BE2C (cell line): ENCODE data around the gene SCARB1.

Experiments used
- DNase-seq: peaks from one replicate; pipeline ENCODE4 v3.0.0-alpha.2; 2020
- H3K27me3 ChIP-seq: fragments of 250-450 bp; sonication (Bioruptor Pico); 2 replicates; pipeline ENCODE4 v1.5.1; 2020; ENCODE audit warnings: mild to moderate bottlenecking
- H3K36me3 ChIP-seq: fragments of 250-450 bp; sonication (Bioruptor Pico); 2 replicates; pipeline ENCODE4 v1.5.1; 2020; ENCODE audit warnings: mild to moderate bottlenecking
- H3K4me1 ChIP-seq: fragments of 250-450 bp; sonication (Bioruptor Pico); 2 replicates; pipeline ENCODE4 v1.5.1; 2020
- H3K4me3 ChIP-seq: 2 replicates; pipeline ENCODE4 v1.5.1; 2011; ENCODE audit warnings: low read depth, low read length
- H3K9me3 ChIP-seq: fragments of 250-450 bp; sonication (Bioruptor Pico); 2 replicates; pipeline ENCODE4 v1.5.1; 2020
- TF ChIP-seq, protein P1 (sequence below): IDR thresholded peaks from 2 replicates; pipeline ENCODE4 v1.5.1; 2012; ENCODE audit warnings: mild to moderate bottlenecking, low read depth, low read length

SCARB1 gene

DNA sequence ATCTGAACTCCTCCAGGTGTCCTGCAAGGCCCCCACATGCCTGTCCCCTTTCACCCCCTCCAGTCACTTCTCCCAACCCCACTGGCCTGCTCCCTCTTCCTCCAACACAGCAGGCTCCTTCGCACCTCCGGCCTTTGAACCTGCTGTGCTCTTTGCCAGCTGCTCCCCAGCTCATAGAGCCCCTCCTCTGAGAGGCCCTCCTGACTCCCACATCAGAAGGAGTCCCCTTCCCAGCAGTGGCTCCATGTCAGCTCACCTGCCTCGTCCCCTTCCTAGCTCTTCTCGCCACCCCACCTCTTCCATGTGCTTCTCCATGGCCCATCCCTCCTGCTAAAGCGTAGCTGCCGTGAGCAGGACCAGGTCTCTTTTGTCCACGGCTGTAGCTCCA lies 22.1 kb downstream of the SCARB1 start:
- peaks cover 10% of the 10 kb centered on the region for H3K36me3 ChIP-seq
- no peak for DNase-seq
- TF ChIP-seq, protein P1, sequence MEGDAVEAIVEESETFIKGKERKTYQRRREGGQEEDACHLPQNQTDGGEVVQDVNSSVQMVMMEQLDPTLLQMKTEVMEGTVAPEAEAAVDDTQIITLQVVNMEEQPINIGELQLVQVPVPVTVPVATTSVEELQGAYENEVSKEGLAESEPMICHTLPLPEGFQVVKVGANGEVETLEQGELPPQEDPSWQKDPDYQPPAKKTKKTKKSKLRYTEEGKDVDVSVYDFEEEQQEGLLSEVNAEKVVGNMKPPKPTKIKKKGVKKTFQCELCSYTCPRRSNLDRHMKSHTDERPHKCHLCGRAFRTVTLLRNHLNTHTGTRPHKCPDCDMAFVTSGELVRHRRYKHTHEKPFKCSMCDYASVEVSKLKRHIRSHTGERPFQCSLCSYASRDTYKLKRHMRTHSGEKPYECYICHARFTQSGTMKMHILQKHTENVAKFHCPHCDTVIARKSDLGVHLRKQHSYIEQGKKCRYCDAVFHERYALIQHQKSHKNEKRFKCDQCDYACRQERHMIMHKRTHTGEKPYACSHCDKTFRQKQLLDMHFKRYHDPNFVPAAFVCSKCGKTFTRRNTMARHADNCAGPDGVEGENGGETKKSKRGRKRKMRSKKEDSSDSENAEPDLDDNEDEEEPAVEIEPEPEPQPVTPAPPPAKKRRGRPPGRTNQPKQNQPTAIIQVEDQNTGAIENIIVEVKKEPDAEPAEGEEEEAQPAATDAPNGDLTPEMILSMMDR: no peak
- H3K4me1 ChIP-seq: peaks cover 28% of the 10 kb centered on the region
- no peaks in the 10 kb centered on the region for H3K27me3 ChIP-seq
- no peaks in the 10 kb centered on the region for H3K9me3 ChIP-seq
- H3K4me3 ChIP-seq: no peak overlapping the region

- Histone ChIP-seq H3K4me3 (0 out of 2 replicates have a peak overlapping the region, but pooled peaks have one; percentile 8), H3K9me3 (no peaks in the 10 kb centered on the region), H3K36me3 (peaks cover 21% of the 10 kb centered on the region), H3K4me1 (peaks cover 26% of the 10 kb centered on the region), H3K27me3 (no peaks in the 10 kb centered on the region)
- peak; percentile 96 for DNase-seq
- TF ChIP-seq, protein P1: no peak
Measured at GRCh38 chr12:124837958-124838803, 25.5 kb downstream of the SCARB1 start.

GRCh38 chr12:124837249-124837897 lies 26.3 kb downstream of the SCARB1 start:
- H3K36me3 ChIP-seq: peaks cover 21% of the 10 kb centered on the region
- H3K9me3 ChIP-seq: no peaks in the 10 kb centered on the region
- no peaks in the 10 kb centered on the region for H3K27me3 ChIP-seq
- no peak for DNase-seq
- H3K4me1 ChIP-seq: peaks cover 18% of the 10 kb centered on the region
- TF ChIP-seq, protein P1: no peak
- no peak overlapping the region for H3K4me3 ChIP-seq

- Histone ChIP-seq H3K27me3 (no peaks in the 10 kb centered on the region), H3K4me1 (peaks cover 12% of the 10 kb centered on the region), H3K36me3 (peaks cover 25% of the 10 kb centered on the region), H3K9me3 (no peaks in the 10 kb centered on the region), H3K4me3 (no peak overlapping the region)
- TF ChIP-seq, protein P1: no peak
- no peak for DNase-seq
Measured at GRCh38 chr12:124836759-124837158, 26.9 kb downstream of the SCARB1 start.

DNA sequence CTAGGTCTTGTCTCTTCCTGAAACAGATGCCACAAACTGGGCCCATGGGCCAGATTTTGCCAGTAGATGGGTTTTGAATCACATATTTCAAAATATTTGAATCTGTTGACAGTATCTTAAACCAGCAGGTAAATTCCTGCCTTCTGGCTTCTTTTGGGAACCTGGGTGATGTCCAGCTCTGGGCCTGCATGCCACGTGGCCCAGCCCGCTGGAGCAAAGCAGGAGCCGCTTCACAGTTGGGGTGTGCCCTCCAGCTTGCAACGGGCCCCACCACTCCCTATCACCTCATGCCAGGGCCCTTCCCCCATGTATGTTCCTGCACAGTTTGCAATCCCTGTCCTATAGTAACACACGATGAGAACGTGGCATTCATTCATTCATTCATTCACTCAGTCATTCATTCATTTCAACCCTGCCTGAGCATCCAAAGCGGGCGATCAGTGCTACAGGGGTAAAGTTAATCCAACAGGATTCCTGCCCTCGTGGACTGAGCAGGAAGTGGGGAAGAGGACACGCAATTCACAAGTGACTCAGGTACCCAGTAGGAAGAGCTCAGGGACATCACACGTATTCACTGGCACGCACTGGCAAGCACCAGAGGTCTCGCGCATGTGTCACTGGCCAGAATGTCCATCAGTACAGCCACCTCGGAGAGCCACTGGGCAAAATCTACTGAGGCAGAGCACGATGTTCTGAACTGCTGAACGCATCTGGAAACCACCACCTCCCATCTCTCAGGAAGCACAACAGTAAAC lies 27.8 kb downstream of the SCARB1 start:
- Histone ChIP-seq H3K4me1 (peaks cover 9% of the 10 kb centered on the region), H3K9me3 (no peaks in the 10 kb centered on the region), H3K27me3 (no peaks in the 10 kb centered on the region), H3K4me3 (no peak overlapping the region), H3K36me3 (peaks cover 32% of the 10 kb centered on the region)
- no peak for DNase-seq
- TF ChIP-seq, protein P1: no peak
